GM18511 (cell line): ENCODE measurements around the gene APBA3.
A peak's percentile ranks its signal among the peaks of the same experiment; 100 is the strongest.
"Not testable (repeated sequence)": the region's sequence is repeated elsewhere in the genome, so short reads cannot be mapped to it uniquely, and the experiment has no call there.

ENCODE experiments used
- ATAC-seq: cut with Tn5 transposase; IDR thresholded peaks from one replicate; pipeline ENCODE4 v1.9.1; 2021; ENCODE audit warnings: mild to moderate bottlenecking, moderate library complexity; ENCODE audit not compliant: unreplicated experiment

APBA3 gene

GRCh38 chr19:3771906-3772455, 10.5 kb upstream of the APBA3 start, which contains the start of gene RAX2:
Gene RAX2, minus strand, starts transcription at chr19:3772228. Its CDS starts 486 bp downstream, at chr19:3771742.
- no peak for ATAC-seq

- no peak for ATAC-seq
Observed at GRCh38 chr19:3771000-3771905, 9.8 kb upstream of the APBA3 start.

GRCh38 chr19:3770136-3770999, 8.9 kb upstream of the APBA3 start:
- ATAC-seq: no peak

- ATAC-seq: no peak
Observed at GRCh38 chr19:3769494-3769893, 8.0 kb upstream of the APBA3 start.

DNA sequence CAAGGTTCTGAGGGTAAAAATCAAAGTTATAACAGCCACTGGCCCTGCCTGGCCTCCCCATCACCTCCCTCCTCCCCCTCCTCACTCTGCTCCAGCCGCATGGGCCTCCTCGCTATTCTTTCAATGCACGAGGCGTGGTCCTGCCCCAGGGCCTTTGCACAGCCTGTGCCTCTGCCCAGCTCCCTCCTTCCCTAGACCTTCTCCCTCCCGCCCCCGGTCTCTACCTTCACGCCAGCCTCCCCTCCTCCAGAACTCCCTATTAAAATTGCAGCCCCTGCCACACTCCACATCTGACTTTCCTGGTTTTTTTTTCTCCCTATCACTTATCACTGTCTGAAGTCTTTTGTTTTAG, 7.2 kb upstream of the APBA3 start:
- no peak for ATAC-seq

GRCh38 chr19:3768015-3768747, 6.7 kb upstream of the APBA3 start:
- no peak for ATAC-seq

DNA sequence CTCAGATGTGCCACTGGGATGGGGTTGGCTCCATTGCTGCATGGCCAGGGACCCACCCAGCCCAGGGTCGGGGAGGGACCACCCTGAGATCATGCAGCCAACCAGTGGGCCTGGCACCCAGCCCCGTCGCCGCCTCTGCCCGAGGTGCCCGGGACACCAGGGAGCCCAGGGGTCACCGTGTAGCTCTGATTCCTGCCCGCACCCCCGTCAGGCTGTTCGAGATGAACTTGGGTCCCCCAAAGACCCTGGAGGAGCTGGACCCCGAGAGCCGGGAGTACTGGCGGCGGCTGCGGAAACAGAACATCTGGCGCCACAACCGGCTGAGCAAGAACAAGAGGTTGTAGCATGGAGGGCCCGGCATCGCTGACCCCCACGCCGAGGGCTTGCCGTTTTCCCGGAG, 5.6 kb upstream of the APBA3 start:
- no peak for ATAC-seq

- no peak for ATAC-seq
Observed at GRCh38 chr19:3766520-3766919, 5.0 kb upstream of the APBA3 start.

GRCh38 chr19:3765757-3766156, 4.3 kb upstream of the APBA3 start:
- not testable (repeated sequence) for ATAC-seq

GRCh38 chr19:3765121-3765520, 3.6 kb upstream of the APBA3 start:
- no peak for ATAC-seq

- peak; percentile 77 for ATAC-seq
Observed at GRCh38 chr19:3762501-3763459, 1.3 kb upstream of the APBA3 start, which contains the start of gene MRPL54. Gene MRPL54, plus strand, starts transcription at chr19:3762682. Its CDS starts 19 bp downstream, at chr19:3762701.

GRCh38 chr19:3762130-3762473, 610 bp upstream of the APBA3 start:
- ATAC-seq: no peak

DNA sequence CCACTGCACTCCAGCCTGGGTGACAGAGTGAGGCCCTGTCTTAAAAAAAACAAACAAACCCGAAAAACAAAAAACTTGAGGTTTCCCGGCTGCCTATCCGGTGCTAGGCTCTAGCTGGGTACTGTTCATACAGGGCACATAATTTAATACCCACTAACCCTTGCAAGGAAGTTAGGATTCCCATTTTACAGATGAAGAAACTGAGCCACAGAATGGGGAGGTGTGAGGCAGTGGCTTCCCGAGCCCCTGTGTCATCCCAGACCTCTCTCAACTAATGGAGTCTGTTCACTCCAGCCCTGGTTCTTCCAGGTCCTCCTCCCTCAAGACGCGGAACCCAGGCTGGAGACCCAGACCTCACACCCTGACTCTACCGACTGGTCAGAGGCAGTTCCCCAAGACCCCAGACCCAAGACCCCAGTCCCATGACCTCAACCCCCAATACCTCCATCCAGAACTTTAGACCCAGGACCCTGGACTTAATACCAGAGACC, 576 bp downstream of the APBA3 start:
- ATAC-seq: no peak

- ATAC-seq: no peak
Observed at GRCh38 chr19:3759482-3760254, 1.8 kb downstream of the APBA3 start.

DNA sequence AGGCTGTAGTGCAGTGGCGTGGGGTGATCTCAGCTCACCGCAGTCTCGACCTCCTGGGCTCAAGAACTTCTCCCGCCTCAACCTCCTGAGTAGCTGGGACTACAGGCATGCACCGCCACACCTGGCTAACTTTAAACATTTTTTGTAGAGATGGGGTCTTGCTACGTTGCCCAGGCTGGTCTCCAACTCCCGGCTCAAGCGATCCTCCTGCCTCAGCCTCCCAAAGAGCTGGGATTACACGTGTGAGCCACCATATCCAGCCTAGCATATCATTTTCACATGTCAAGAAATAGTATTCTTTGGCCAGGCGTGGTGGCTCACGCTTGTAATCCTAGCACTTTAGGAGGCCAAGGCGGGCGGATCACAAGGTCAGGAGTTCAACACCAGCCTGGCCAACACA, 3.2 kb downstream of the APBA3 start:
- not testable (repeated sequence) for ATAC-seq

GRCh38 chr19:3757705-3758104, 3.8 kb downstream of the APBA3 start:
- ATAC-seq: not testable (repeated sequence)

DNA sequence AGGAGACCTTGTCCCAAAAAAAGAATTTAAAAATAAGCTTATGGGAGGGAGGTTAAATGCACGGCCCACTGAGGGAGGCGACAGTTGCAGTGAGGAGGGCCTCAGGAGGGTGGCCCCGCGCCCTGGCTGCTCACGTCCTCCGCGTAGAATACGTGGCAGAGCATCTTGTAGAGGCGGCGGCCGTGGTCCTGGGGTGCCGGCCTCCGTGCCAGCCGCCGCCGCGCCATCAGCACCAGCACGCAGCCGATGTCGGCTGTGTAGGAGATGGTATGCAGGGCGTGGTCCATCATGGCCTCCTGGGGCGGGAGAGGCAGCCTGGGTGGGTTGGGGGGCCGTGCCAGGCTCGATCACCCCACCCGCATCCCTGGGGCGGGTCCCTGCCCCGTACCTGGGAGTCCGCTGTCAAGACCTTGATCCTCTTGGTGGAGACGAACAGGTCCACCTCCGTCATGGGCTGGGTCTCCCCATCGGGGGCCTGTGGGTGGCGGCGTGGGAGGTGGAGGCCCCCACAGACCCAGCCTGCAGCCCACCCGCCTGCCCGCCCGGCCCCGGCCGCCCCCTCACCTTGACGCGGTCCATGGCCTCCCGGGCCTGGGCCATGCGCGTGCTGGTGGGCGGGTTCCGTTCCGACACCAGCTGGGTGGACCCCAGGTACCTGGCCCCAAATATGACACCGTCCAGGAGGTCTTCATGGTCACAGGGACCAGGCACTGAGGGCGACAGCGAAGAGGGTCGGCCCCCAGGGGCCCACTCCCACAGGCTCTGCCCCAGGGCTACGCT, 7.7 kb downstream of the APBA3 start:
- no peak for ATAC-seq

- no peak for ATAC-seq
Observed at GRCh38 chr19:3752492-3752891, 9.0 kb downstream of the APBA3 start.
